Measurements from ENCODE around the gene NRG2. TPM values are rescaled to one million over a fixed set of nuclear protein-coding genes. Genes with fewer than 3 reads are reported as not detected.

Gene NRG2
- total RNA-seq, 1 experiment from 2014 or later, result 0.91 TPM

- CTCF ChIA-PET, result no interaction called here
- BruUV-seq (replicated peaks), result no TSS peak
- no peaks in the 10 kb centered on the region for H3K79me2 ChIP-seq (ENCODE audit: insufficient read depth, low read length)
- H3K4me3 ChIP-seq (replicated peaks in 1 of 2; ENCODE audit: low read depth in 1 of 2, low read length in 2 of 2), result no peak overlapping the region
- H3K27me3 ChIP-seq (ENCODE audit: insufficient read depth, low read length), result peaks cover under 1% of the 10 kb centered on the region; the same call in 1 of the 2 replicates
- H2AFZ ChIP-seq (ENCODE audit: low read depth, low read length, poor library complexity, severe bottlenecking), result no peak overlapping the region
- no peak overlapping the region for H3K9ac ChIP-seq (ENCODE audit: low read length)
- intact Hi-C loops (cut with micrococcal nuclease), result no loop called here
- H4K20me1 ChIP-seq (ENCODE audit: insufficient read depth), result no peaks in the 10 kb centered on the region
- no peaks in the 10 kb centered on the region for H3K4me1 ChIP-seq (ENCODE audit: control insufficient read depth in 1 of 2, insufficient read depth in 2 of 2, low read length in 2 of 2)
- no peak overlapping the region for H3K4me2 ChIP-seq (ENCODE audit: low read length)
- ATAC-seq, result no peak
- H3K36me3 ChIP-seq (ENCODE audit: control insufficient read depth in 1 of 2, insufficient read depth in 2 of 2, low read length in 2 of 2), result no peaks in the 10 kb centered on the region
- RAD21 ChIA-PET (ENCODE audit: low non-redundant PET in 1 of 2, low total read pairs in 2 of 2, uncharacterized antibody in 2 of 2, unreplicated experiment in 2 of 2), result no interaction called here
- no peak for TF ChIP-seq RAD21 (IDR thresholded peaks at IDR 0.05; ENCODE audit: low read depth)
- TF ChIP-seq JUND (IDR thresholded peaks at IDR 0.05), result no peak
- TF ChIP-seq POLR2AphosphoS5 (IDR thresholded peaks at IDR 0.05; ENCODE audit: low read depth, low read length), result no peak
- TF ChIP-seq CEBPB (IDR thresholded peaks at IDR 0.05; ENCODE audit: low read depth), result no peak
- TF ChIP-seq CBX3 (IDR thresholded peaks at IDR 0.05; ENCODE audit: low read depth), result no peak
- H3K27ac ChIP-seq (ENCODE audit: low read depth, low read length), result no peak overlapping the region
- no peak for DNase-seq (ENCODE audit: low read depth, low spot score)
- POLR2A ChIA-PET, result no interaction called here
- H3K9me3 ChIP-seq (ENCODE audit: control insufficient read depth in 1 of 2, insufficient read depth in 1 of 2, low read depth in 1 of 2, low read length in 2 of 2), result no peaks in the 10 kb centered on the region
- H3K9me2 ChIP-seq (ENCODE audit: insufficient read depth), result no peaks in the 10 kb centered on the region
These were observed 132.2 kb downstream of the NRG2 start for GRCh38 chr5:139910901-139911300.

- Histone ChIP-seq H4K20me1 (ENCODE audit: insufficient read depth) (no peaks in the 10 kb centered on the region), H3K36me3 (ENCODE audit: control insufficient read depth in 1 of 2, insufficient read depth in 2 of 2, low read length in 2 of 2) (no peaks in the 10 kb centered on the region), H3K27me3 (ENCODE audit: insufficient read depth, low read length) (no peaks in the 10 kb centered on the region; the same call in 1 of the 2 replicates), H3K27ac (ENCODE audit: low read depth, low read length) (no peak overlapping the region), H3K4me2 (ENCODE audit: low read length) (no peak overlapping the region), H3K9ac (ENCODE audit: low read length) (no peak overlapping the region), H3K79me2 (ENCODE audit: insufficient read depth, low read length) (no peaks in the 10 kb centered on the region), H3K9me3 (ENCODE audit: control insufficient read depth in 1 of 2, insufficient read depth in 1 of 2, low read depth in 1 of 2, low read length in 2 of 2) (no peaks in the 10 kb centered on the region), H3K9me2 (ENCODE audit: insufficient read depth) (no peaks in the 10 kb centered on the region), H3K4me1 (ENCODE audit: control insufficient read depth in 1 of 2, insufficient read depth in 2 of 2, low read length in 2 of 2) (peaks cover 0 to 1% of the 10 kb centered on the region in 2 experiments; a peak in 1 of 4 replicates), H3K4me3 (replicated peaks in 1 of 2; ENCODE audit: low read depth in 1 of 2, low read length in 2 of 2) (no peak overlapping the region), H2AFZ (ENCODE audit: low read depth, low read length, poor library complexity, severe bottlenecking) (no peak overlapping the region)
- ChIA-PET RAD21 (ENCODE audit: low non-redundant PET in 1 of 2, low total read pairs in 2 of 2, uncharacterized antibody in 2 of 2, unreplicated experiment in 2 of 2) (no interaction called here), CTCF (no interaction called here), POLR2A (no interaction called here)
- intact Hi-C loops (cut with micrococcal nuclease), result no loop called here
- no peak for DNase-seq (ENCODE audit: low read depth, low spot score)
- no peak for ATAC-seq
- BruUV-seq (replicated peaks), result no TSS peak
- TF ChIP-seq JUND (IDR thresholded peaks at IDR 0.05), result no peak
- no peak for TF ChIP-seq ZBTB33 (IDR thresholded peaks at IDR 0.05; ENCODE audit: extremely low read depth, insufficient replicate concordance, low read length)
- no peak for TF ChIP-seq ZNF274 (IDR thresholded peaks at IDR 0.05; ENCODE audit: low read depth, low read length)
- no peak for TF ChIP-seq TCF7L2 (IDR thresholded peaks at IDR 0.05; ENCODE audit: borderline replicate concordance, extremely low read depth, insufficient read depth, insufficient read length)
- TF ChIP-seq, protein P1, sequence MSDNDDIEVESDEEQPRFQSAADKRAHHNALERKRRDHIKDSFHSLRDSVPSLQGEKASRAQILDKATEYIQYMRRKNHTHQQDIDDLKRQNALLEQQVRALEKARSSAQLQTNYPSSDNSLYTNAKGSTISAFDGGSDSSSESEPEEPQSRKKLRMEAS (IDR thresholded peaks at IDR 0.05), result no peak
- TF ChIP-seq SRF (IDR thresholded peaks at IDR 0.05; ENCODE audit: low read depth), result no peak
- TF ChIP-seq RAD21 (IDR thresholded peaks at IDR 0.05; ENCODE audit: low read depth), result no peak
- no peak for TF ChIP-seq YY1 (IDR thresholded peaks at IDR 0.05; ENCODE audit: extremely low read depth, insufficient replicate concordance, low read depth, low read length)
- TF ChIP-seq ELF1 (IDR thresholded peaks at IDR 0.05; ENCODE audit: borderline replicate concordance, low read depth), result no peak
- no peak for TF ChIP-seq POLR2AphosphoS5 (IDR thresholded peaks at IDR 0.05; ENCODE audit: low read depth, low read length)
- TF ChIP-seq EZH2 (IDR thresholded peaks at IDR 0.05), result no peak
- TF ChIP-seq POLR2A (IDR thresholded peaks at IDR 0.05; ENCODE audit: borderline replicate concordance, extremely low read depth, insufficient read depth, insufficient read length), result no peak
- TF ChIP-seq, protein P2, sequence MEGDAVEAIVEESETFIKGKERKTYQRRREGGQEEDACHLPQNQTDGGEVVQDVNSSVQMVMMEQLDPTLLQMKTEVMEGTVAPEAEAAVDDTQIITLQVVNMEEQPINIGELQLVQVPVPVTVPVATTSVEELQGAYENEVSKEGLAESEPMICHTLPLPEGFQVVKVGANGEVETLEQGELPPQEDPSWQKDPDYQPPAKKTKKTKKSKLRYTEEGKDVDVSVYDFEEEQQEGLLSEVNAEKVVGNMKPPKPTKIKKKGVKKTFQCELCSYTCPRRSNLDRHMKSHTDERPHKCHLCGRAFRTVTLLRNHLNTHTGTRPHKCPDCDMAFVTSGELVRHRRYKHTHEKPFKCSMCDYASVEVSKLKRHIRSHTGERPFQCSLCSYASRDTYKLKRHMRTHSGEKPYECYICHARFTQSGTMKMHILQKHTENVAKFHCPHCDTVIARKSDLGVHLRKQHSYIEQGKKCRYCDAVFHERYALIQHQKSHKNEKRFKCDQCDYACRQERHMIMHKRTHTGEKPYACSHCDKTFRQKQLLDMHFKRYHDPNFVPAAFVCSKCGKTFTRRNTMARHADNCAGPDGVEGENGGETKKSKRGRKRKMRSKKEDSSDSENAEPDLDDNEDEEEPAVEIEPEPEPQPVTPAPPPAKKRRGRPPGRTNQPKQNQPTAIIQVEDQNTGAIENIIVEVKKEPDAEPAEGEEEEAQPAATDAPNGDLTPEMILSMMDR (IDR thresholded peaks at IDR 0.05 in 2 of 3, conservative IDR thresholded peaks at IDR 0.05 in 1 of 3; ENCODE audit: borderline replicate concordance in 1 of 3, insufficient read depth in 1 of 3, low read depth in 2 of 3, low read length in 2 of 3), result no peak
- no peak for TF ChIP-seq CEBPB (IDR thresholded peaks at IDR 0.05; ENCODE audit: low read depth)
- no peak for TF ChIP-seq EGR1 (IDR thresholded peaks at IDR 0.05; ENCODE audit: low read depth)
- TF ChIP-seq EZH2phosphoT487 (IDR thresholded peaks at IDR 0.05; ENCODE audit: borderline replicate concordance), result no peak
- TF ChIP-seq ZFX (IDR thresholded peaks at IDR 0.05), result no peak
These were observed 133.1 kb downstream of the NRG2 start for GRCh38 chr5:139910036-139910435.
